ENCODE results near the gene SEC31A.
"Not testable (repeated sequence)": the region's sequence is repeated elsewhere in the genome, so short reads cannot be mapped to it uniquely, and the experiment has no call there.

The SEC31A gene

DNA sequence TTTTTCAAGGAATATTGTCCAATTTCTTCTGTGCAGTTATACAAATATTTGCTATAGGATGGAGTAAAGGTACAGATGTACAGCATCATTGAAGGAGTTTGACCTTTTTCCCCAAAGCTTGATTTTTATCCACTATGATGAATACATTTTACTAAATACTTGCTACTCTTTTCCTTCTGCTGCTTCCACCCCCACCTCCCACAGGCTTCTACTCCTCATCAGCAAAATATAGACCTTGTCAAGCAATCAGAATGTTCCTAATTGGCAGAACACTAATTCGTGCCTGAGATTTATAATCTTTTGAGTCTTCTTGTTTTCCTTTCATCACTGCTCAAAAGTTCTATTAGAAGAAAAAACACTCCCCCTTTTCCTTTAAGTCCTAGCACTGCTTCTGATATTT is 5.8 kb upstream of the SEC31A start:
- no peak for DNase-seq

DNA sequence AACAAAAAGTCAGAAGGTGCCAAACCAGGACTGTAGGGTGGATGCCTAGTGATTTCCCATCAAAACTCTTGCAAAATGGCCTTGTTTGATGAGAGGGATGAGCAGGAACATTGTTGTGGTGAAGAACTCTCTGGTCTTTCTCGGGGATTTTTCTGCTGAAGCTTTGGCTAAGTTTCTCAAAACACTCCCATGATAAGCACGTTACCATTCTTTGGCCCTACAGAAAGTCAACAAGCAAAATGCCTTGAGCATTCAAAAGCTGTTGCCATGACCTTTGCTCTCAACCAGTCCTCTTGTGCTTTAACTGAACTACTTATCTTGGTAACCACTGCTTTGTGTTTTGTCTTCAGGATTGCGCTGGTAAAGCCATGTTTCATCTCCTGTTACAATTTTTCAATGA is 3.0 kb upstream of the SEC31A start:
- DNase-seq = no peak

DNA sequence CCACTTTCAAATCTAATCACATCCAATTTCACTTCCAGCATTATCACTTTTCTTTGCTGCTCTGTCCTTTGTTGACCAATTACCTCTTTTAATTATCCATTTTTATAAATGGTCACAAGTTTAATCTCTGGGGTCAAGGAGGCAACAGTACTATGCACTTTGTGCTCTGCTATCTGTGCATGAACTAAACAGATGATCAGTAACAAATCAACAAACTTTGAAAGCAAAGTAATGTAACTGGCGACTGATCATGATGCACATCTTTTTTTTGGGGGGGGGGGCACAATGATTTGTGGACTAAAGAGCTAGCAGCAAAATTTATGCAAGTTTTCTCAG is 1.5 kb upstream of the SEC31A start:
- no peak for DNase-seq

DNA sequence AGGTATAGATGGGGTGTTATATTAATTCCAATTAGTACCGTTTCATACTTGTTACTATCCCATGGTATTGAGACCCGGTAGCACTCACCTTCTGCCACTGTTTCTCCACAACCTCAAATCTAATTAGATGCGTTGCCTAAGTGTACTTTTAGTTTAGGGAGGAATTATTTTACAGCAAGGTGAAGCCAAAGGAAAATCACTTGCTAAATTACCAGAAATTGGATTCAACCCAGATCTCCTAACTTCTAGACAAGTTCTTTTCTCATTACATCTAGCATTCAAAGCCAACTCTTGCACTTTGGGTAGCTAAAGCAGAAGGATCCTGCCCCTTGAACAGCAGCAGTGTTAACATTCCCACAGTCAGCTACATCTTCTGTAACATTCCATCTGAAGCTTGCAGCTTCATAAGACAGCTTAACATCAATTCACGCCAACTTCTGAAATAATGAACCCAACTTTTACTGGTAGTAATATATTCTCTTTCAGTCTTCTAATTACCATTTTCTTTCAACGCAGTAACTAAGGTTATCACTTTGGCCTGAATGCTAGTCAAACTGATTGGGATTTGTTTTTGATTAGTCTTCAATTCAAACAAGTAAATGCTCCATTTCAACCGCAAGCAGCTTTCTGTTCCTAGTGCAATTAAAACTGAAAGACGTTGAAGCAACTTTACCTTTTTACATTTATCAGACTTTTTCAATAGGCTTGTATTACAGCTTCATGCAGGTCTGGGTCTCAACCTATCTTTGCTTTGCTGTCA is 934 bp upstream of the SEC31A start:
- DNase-seq = no peak

DNA sequence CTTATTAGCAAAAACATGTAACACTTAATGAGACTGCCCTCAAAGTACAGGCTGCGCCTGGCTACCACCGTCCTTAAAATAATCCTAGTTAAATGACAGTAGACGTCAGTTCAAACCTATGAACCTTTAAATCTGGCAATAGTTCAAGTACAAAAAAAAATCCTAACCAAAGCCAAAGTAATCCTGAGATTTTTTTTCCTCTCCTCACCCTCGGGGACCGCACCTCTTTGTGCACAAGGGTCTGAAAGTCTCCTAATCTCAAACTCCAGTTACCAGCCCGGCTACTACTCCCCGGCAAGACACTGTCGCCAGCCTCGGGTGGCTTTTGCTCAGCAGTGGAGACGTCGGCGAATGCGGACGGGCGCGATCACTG is 439 bp downstream of the SEC31A start:
- no peak for DNase-seq

- DNase-seq = no peak
Observed at GRCh38 chr4:82889287-82889686, 1.7 kb downstream of the SEC31A start.

GRCh38 chr4:82886147-82886942 is 4.6 kb downstream of the SEC31A start:
- no peak for DNase-seq

GRCh38 chr4:82885410-82885809 is 5.5 kb downstream of the SEC31A start:
- no peak for DNase-seq

DNA sequence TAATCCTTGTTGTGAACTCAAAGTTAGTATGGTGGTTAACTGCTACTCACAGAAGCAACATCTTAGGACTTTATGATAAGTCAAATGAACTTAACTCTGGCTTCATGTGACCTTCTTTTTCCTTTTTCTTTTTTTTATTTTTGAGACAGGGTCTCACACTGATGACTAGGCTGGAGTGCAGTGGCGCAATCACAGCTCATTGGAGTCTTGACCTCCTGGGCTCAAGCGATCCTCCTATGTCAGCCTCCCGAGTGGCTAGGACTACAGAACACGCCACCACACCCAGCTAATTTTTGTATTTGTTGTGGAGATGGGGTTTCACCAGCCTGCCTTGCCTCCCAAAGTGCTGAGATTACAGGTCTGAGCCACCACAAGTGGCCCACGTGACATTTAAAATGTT is 22.4 kb downstream of the SEC31A start:
- DNase-seq = no peak

DNA sequence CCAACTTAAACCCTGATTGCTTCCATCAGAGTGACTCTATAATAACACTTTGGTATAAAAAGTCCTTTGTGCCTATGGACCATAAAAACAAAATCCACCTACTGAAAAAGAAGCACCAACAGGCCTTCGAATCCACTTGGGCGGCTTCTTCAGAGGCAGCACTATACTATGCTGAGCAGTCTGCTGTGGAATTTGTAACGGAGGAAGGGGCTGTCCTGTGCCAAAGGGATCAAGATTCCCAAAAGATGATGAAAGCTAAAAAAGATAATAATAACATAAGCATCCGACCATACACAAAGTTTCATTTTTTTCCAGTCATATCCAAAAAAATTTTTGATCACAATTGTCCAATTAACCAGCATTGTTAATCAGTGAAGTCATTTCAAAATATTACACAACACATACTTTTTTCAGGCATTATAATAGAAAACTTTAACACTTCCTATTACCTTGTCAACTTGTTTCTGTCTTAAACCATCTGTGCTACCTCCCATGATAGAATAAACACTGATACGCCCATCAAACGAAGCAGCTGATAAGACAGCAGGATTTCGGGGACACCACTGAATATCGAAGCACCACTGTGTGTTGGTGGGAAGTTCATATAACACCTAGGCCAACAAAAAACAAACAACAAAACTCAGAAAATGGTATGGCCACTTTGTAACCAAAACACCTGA is 24.1 kb downstream of the SEC31A start:
- DNase-seq = no peak

DNA sequence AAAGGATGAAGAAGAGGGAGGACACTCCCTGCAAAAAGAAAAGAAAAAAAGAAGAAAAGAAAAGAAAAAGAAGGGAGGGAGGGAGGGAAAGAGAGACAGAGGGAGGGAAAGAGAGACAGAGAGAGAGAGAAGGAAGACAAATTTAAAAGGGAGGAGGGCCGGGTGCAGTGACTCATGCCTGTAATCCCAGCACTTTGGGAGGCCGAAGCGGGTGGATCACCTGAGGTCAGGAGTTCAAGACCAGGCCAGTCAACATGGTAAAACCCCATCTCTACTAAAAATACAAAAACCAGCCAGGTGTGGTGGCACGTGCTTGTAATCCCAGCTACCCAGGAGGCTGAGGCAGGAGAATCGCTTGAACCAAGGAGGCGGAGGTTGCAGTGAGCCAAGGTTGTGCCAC is 24.9 kb downstream of the SEC31A start:
- not testable (repeated sequence) for DNase-seq

GRCh38 chr4:82865592-82865991 is 25.4 kb downstream of the SEC31A start:
- no peak for DNase-seq

- DNase-seq = no peak
Observed at GRCh38 chr4:82864336-82864979, 26.5 kb downstream of the SEC31A start.

DNA sequence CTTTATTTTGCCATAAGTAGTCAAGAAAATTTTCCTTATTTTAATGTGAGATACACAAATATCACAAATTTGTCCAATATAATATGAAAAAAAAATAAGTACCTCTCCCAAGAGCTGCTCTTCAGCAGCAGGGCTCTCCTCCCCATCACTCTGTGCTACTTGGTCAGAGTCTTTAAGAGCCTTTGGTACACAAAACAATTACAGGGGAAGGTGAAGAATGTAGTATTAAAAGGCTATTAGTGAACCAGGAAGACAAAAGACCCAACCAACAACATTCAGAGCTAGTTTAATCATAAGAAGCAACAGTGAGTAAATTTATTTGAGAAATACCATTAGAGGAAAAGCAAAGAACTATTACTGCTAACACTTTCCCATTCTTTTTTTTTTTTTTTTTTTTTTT is 29.4 kb downstream of the SEC31A start:
- no peak for DNase-seq

GRCh38 chr4:82860487-82860886 is 30.5 kb downstream of the SEC31A start:
- not testable (repeated sequence) for DNase-seq

DNA sequence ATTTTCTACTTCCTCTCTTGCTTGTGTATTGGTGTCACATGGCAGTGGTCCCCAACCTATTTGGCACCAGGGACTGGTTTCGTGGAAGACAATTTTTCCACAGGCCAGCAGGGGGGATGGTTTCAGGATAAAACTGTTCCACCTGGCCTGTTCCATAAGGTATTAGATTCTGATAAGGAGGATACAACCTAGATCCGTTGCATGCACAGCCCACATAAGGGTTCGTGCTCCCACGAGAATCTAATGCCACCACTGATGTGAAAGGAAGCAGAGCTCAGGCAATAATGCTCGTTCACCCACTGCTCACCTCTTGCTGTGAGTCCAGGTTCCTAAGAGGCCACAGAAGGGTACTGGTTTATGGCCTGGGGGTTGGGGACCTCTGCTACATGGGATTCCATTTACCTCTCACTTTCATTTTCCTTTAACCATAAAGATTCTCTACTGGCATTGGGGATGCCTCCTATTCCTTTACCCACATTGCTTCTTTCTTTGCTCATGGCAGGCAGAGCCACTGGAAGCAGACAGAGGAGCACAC is 38.1 kb downstream of the SEC31A start:
- DNase-seq = no peak

GRCh38 chr4:82851885-82852750 is 38.8 kb downstream of the SEC31A start:
- DNase-seq = no peak

DNA sequence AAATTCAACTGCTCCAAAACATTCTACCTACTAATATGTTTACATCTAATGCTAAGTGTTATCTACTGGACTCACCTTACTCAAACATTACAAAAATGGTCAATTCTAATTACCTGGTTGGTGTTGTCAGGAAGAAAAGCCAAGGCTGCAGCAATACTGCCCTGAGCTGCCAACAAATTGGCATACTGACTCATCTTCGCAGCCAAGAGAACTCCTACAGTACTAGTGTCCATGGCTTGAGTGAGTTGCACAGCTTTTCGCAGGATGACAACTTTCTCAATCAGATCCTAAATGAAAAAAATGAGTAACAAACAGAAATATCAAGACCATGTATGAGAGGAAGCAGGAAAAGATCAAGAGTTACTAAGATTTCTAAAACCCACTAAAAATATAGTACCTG is 39.6 kb downstream of the SEC31A start:
- no peak for DNase-seq

- no peak for DNase-seq
Observed at GRCh38 chr4:82850684-82851083, 40.3 kb downstream of the SEC31A start.

DNA sequence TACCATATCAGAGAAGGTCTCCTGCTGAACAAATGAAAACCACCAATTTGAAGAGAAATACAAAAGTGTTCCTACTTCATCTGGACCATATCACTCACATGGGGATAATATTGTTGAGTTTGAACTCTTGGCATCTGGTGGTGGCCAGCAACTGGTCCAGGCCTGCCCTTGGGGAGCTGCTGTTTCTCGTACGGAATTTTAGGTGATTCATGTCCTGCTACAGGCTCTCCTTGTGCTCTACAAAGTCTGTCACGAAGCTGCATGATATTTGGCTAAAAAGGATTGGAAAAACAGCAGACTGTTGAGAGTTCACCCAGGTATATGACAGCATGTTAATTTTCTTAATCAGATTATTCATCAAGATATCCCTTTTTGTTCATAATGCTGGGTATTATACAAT is 42.2 kb downstream of the SEC31A start:
- no peak for DNase-seq

GRCh38 chr4:82842593-82842992 is 48.4 kb downstream of the SEC31A start:
- no peak for DNase-seq

DNA sequence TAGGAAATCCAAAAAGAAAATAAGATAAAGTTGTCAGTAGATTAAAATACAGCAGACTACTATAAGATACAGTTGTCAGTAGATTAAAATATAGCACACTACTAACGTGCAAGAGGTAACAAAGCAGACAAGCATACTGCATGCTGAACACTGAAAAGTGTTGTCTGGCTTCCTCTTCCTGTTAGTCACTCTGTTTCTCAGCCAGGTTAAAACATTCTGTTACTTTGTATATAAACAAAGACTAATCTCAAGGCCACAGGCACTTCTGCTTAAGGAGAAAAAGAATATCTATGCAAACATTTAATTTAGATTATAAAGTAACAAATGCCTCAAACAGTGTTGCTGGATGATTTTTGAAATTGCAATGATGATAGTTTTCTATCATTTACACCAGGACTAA is 51.3 kb downstream of the SEC31A start:
- DNase-seq = no peak
